H9 (cell line): ENCODE results near the gene BMPR1A. TPM values are rescaled to one million over a fixed set of nuclear protein-coding genes. Genes with fewer than 3 reads are reported as not detected.

Experiments
- DNase-seq: peaks from one replicate; pipeline ENCODE4 v3.0.0-alpha.2; 2017
- H2AFZ ChIP-seq: one replicate; pipeline ENCODE4 v1.6.1; 2013; ENCODE audit warnings: mild to moderate bottlenecking, low read length, control low read depth, moderate library complexity
- H2AK5ac ChIP-seq: 2 replicates; pipeline ENCODE4 v1.6.1; 2013; ENCODE audit warnings: low read length, control low read depth, mixed read lengths; ENCODE audit not compliant: insufficient read length
- H2BK120ac ChIP-seq: one replicate; pipeline ENCODE4 v1.6.1; 2013; ENCODE audit warnings: low read depth, mild to moderate bottlenecking, low read length, control low read depth, inconsistent platforms; ENCODE audit not compliant: poor library complexity, severe bottlenecking
- H2BK12ac ChIP-seq: 2 replicates; pipeline ENCODE4 v1.6.1; 2013; ENCODE audit warnings: low read length, control low read depth, mixed read lengths, low read depth; ENCODE audit not compliant: insufficient read length
- H2BK15ac ChIP-seq: 2 replicates; pipeline ENCODE4 v1.6.1; 2013; ENCODE audit warnings: low read depth, low read length, control low read depth
- H2BK20ac ChIP-seq: one replicate; pipeline ENCODE4 v1.6.1; 2013; ENCODE audit warnings: low read depth, mild to moderate bottlenecking, low read length, control low read depth, inconsistent platforms; ENCODE audit not compliant: poor library complexity, severe bottlenecking
- H2BK5ac ChIP-seq: 2 replicates; pipeline ENCODE4 v1.6.1; 2013; ENCODE audit warnings: low read length, control low read depth, mixed read lengths; ENCODE audit not compliant: insufficient read length
- H3K14ac ChIP-seq: 2 replicates; pipeline ENCODE4 v1.6.1; 2013; ENCODE audit warnings: low read length, control low read depth; ENCODE audit not compliant: insufficient read depth
- H3K18ac ChIP-seq: 2 replicates; pipeline ENCODE4 v1.6.1; 2013; ENCODE audit warnings: low read depth, mild to moderate bottlenecking, mixed read lengths, low read length, control low read depth; ENCODE audit not compliant: insufficient read length
- H3K23ac ChIP-seq: 2 replicates; pipeline ENCODE4 v1.6.1; 2013; ENCODE audit warnings: low read length, control low read depth, mixed read lengths, low read depth; ENCODE audit not compliant: insufficient read length
- H3K23me2 ChIP-seq: 2 replicates; pipeline ENCODE4 v1.6.1; 2013; ENCODE audit warnings: low read depth, mild to moderate bottlenecking, mixed read lengths, low read length, control low read depth; ENCODE audit not compliant: insufficient read length, poor library complexity, severe bottlenecking
- H3K27ac ChIP-seq: 2 replicates; pipeline ENCODE4 v1.5.1; 2013; ENCODE audit warnings: low read length, control low read depth, mixed read lengths, low read depth; ENCODE audit not compliant: insufficient read length
- H3K27me3 ChIP-seq: 2 replicates; pipeline ENCODE4 v1.6.1; 2013; ENCODE audit warnings: low read length, control low read depth, inconsistent platforms; ENCODE audit not compliant: insufficient read depth
- H3K4ac ChIP-seq: 2 replicates; pipeline ENCODE4 v1.6.1; 2013; ENCODE audit warnings: low read depth, mild to moderate bottlenecking, control low read depth, inconsistent platforms, low read length, moderate library complexity
- H3K4me1 ChIP-seq: 2 replicates; pipeline ENCODE4 v1.6.1; 2013; ENCODE audit warnings: low read length, control low read depth, inconsistent platforms; ENCODE audit not compliant: insufficient read depth
- H3K4me2 ChIP-seq: 2 replicates; pipeline ENCODE4 v1.6.1; 2013; ENCODE audit warnings: low read length, control low read depth, mixed read lengths; ENCODE audit not compliant: insufficient read length, insufficient read depth
- H3K56ac ChIP-seq: 2 replicates; pipeline ENCODE4 v1.6.1; 2013; ENCODE audit warnings: low read depth, mild to moderate bottlenecking, mixed read lengths, low read length, control low read depth; ENCODE audit not compliant: insufficient read length
- H3K79me1 ChIP-seq: 2 replicates; pipeline ENCODE4 v1.6.1; 2013; ENCODE audit warnings: low read depth, mild to moderate bottlenecking, moderate library complexity, low read length, control low read depth, inconsistent platforms; ENCODE audit not compliant: insufficient read depth, poor library complexity, severe bottlenecking
- H3K79me2 ChIP-seq: 2 replicates; pipeline ENCODE4 v1.6.1; 2013; ENCODE audit warnings: low read length, control low read depth, inconsistent platforms; ENCODE audit not compliant: insufficient read depth
- H3K9ac ChIP-seq: 2 replicates; pipeline ENCODE4 v1.6.1; 2013; ENCODE audit warnings: low read length, control low read depth, mixed read lengths; ENCODE audit not compliant: insufficient read length; ENCODE audit errors: extremely low read depth
- H3K9me3 ChIP-seq: one replicate; pipeline ENCODE4 v1.6.1; 2013; ENCODE audit warnings: low read depth, low read length, inconsistent platforms; ENCODE audit not compliant: control insufficient read depth
- H3T11ph ChIP-seq: one replicate; pipeline ENCODE4 v1.6.1; 2013; ENCODE audit warnings: mild to moderate bottlenecking, low read length, control low read depth, inconsistent platforms
- H4K20me1 ChIP-seq: one replicate; pipeline ENCODE4 v1.6.1; 2013; ENCODE audit not compliant: control insufficient read depth, insufficient read length, insufficient read depth
- H4K5ac ChIP-seq: 2 replicates; pipeline ENCODE4 v1.6.1; 2013; ENCODE audit warnings: low read depth, mild to moderate bottlenecking, mixed read lengths, low read length, control low read depth; ENCODE audit not compliant: insufficient read length
- H4K8ac ChIP-seq: replicated peaks from 2 replicates; pipeline ENCODE4 v1.6.1; 2013; ENCODE audit warnings: low read length, control low read depth, mixed read lengths, low read depth; ENCODE audit not compliant: insufficient read length
- H4K91ac ChIP-seq: 2 replicates; pipeline ENCODE4 v1.6.1; 2013; ENCODE audit warnings: low read depth, mild to moderate bottlenecking, moderate library complexity, mixed read lengths, low read length, control low read depth; ENCODE audit not compliant: insufficient read length
- H3K27ac Mint-ChIP-seq, 3 experiments: 2 replicates in 2 of 3; 3 replicates in 1 of 3; pipeline ENCODE4 v1.8.0; 2020 to 2021; ENCODE audit warnings: mixed read lengths in 3 of 3, mild to moderate bottlenecking in 1 of 3, moderate library complexity in 1 of 3
- H3K27me3 Mint-ChIP-seq: 2 replicates; pipeline ENCODE4 v1.8.0; 2021; ENCODE audit warnings: low read depth, mild to moderate bottlenecking, moderate library complexity, mixed read lengths
- H3K36me3 Mint-ChIP-seq, 3 experiments: 2 replicates in 2 of 3; 3 replicates in 1 of 3; pipeline ENCODE4 v1.8.0; 2020 to 2021; ENCODE audit warnings: low read depth in 3 of 3, mixed read lengths in 3 of 3; ENCODE audit not compliant: insufficient read depth in 1 of 3
- H3K4me1 Mint-ChIP-seq, 2 experiments: 2 replicates each; pipeline ENCODE4 v1.8.0; 2020; ENCODE audit warnings: mixed read lengths in 2 of 2
- H3K4me3 Mint-ChIP-seq, 2 experiments: 2 replicates in 1 of 2; 3 replicates in 1 of 2; pipeline ENCODE4 v1.8.0; 2020 to 2021; ENCODE audit warnings: mild to moderate bottlenecking in 2 of 2, mixed read lengths in 2 of 2, moderate library complexity in 1 of 2
- H3K9me3 Mint-ChIP-seq, 2 experiments: 2 replicates in 1 of 2; 3 replicates in 1 of 2; pipeline ENCODE4 v1.8.0; 2020; ENCODE audit warnings: mild to moderate bottlenecking in 2 of 2, mixed read lengths in 2 of 2, moderate library complexity in 1 of 2
- WGBS: extraction: QIAGEN DNeasy Blood & Tissue Kit; methylation state at CpG from one replicate; pipeline ENCODE4 v1.1.7; 2013; ENCODE audit warnings: missing lambda C conversion rate, low lambda C conversion rate, mixed read lengths; ENCODE audit not compliant: insufficient read length; ENCODE audit errors: extremely low coverage; 5-methylcytosine and 5-hydroxymethylcytosine counted together
- total RNA-seq: library from RNA; stranded (reverse); gene quantifications from 2 replicates; pipeline ENCODE4 v1.2.1, GENCODE V29; 2021
- TF ChIP-seq, protein P1 (sequence below): fragments of 200-600 bp; sonication (generic); conservative IDR thresholded peaks from 3 replicates; pipeline ENCODE4 v1.8.0; 2021; ENCODE audit warnings: antibody characterized with exemption, mild to moderate bottlenecking

BMPR1A gene
- total RNA-seq, 1 experiment from 2014 or later, result 138 TPM

DNA sequence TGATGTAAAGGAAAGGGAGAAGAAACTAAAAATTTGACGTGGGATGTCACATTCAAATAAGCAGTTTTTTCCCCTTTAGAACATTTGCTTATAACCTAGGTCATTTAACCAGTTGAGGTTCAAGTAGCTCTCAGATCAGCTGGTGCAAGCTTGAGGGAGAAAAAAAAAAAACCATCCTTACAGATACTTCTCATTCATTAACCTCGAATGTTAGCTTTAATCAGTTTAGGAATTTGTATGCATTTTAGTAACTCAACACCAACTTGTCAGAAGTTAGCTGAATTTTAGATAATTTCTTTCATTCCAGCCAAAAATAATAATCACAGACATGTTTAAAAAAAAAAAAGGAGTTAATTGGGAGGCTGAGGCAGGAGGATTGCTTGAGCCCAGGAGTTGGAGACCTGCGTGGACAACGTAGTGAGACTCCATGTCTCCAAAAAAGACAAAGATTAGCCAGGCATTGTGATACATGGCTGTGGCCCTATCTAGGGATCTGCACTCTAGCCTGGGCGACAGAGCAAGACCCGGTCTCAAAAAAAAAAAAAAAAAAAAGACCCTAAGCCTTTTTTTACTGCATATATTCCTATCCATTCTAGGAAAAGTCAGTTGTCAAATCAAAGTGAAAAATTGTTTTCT is 46.2 kb downstream of the BMPR1A start:
- Histone ChIP-seq H3K27ac (no peak overlapping the region), H2AK5ac (no peak overlapping the region), H3K56ac (no peak overlapping the region), H3K27me3 (no peaks in the 10 kb centered on the region), H4K91ac (no peak overlapping the region), H3K23me2 (no peaks in the 10 kb centered on the region), H2BK5ac (no peak overlapping the region), H3K23ac (no peak overlapping the region), H3K4ac (no peak overlapping the region), H3K14ac (no peak overlapping the region), H3K4me1 (peaks cover 7% of the 10 kb centered on the region), H2BK20ac (no peak overlapping the region), H3K79me1 (no peaks in the 10 kb centered on the region), H3T11ph (no peak overlapping the region), H3K9me3 (no peaks in the 10 kb centered on the region), H4K20me1 (no peaks in the 10 kb centered on the region), H3K18ac (no peak overlapping the region), H3K79me2 (peaks cover 34% of the 10 kb centered on the region; the same call in 1 of the 2 replicates), H2AFZ (no peak overlapping the region), H3K9ac (no peak overlapping the region), H4K8ac (no peak overlapping the region), H2BK15ac (no peak overlapping the region), H3K4me2 (no peak overlapping the region), H2BK12ac (no peak overlapping the region), H2BK120ac (no peak overlapping the region), H4K5ac (no peak overlapping the region)
- no peak for DNase-seq
- Mint-ChIP-seq H3K4me1 (peaks cover 48 to 50% of the 10 kb centered on the region in 2 experiments), H3K27ac (peak overlapping the region in 2 of 3 experiments; percentile 93 to 97; a peak in 4 of 7 replicates), H3K9me3 (no peaks in the 10 kb centered on the region), H3K4me3 (no peak overlapping the region), H3K36me3 (peaks cover 0 to 13% (median 12%) of the 10 kb centered on the region in 3 experiments; a peak in 3 of 7 replicates), H3K27me3 (no peaks in the 10 kb centered on the region)
- TF ChIP-seq, protein P1, sequence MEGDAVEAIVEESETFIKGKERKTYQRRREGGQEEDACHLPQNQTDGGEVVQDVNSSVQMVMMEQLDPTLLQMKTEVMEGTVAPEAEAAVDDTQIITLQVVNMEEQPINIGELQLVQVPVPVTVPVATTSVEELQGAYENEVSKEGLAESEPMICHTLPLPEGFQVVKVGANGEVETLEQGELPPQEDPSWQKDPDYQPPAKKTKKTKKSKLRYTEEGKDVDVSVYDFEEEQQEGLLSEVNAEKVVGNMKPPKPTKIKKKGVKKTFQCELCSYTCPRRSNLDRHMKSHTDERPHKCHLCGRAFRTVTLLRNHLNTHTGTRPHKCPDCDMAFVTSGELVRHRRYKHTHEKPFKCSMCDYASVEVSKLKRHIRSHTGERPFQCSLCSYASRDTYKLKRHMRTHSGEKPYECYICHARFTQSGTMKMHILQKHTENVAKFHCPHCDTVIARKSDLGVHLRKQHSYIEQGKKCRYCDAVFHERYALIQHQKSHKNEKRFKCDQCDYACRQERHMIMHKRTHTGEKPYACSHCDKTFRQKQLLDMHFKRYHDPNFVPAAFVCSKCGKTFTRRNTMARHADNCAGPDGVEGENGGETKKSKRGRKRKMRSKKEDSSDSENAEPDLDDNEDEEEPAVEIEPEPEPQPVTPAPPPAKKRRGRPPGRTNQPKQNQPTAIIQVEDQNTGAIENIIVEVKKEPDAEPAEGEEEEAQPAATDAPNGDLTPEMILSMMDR, result no peak
- no CpG with 5 or more reads among the region's 6 CpGs for WGBS
